Central memory CD4-positive, alpha-beta T cell (primary cell): ENCODE measurements around the gene ACSM6.

Source experiments
- DNase-seq: peaks from one replicate; pipeline ENCODE4 v3.0.0; 2022

Gene ACSM6

DNA sequence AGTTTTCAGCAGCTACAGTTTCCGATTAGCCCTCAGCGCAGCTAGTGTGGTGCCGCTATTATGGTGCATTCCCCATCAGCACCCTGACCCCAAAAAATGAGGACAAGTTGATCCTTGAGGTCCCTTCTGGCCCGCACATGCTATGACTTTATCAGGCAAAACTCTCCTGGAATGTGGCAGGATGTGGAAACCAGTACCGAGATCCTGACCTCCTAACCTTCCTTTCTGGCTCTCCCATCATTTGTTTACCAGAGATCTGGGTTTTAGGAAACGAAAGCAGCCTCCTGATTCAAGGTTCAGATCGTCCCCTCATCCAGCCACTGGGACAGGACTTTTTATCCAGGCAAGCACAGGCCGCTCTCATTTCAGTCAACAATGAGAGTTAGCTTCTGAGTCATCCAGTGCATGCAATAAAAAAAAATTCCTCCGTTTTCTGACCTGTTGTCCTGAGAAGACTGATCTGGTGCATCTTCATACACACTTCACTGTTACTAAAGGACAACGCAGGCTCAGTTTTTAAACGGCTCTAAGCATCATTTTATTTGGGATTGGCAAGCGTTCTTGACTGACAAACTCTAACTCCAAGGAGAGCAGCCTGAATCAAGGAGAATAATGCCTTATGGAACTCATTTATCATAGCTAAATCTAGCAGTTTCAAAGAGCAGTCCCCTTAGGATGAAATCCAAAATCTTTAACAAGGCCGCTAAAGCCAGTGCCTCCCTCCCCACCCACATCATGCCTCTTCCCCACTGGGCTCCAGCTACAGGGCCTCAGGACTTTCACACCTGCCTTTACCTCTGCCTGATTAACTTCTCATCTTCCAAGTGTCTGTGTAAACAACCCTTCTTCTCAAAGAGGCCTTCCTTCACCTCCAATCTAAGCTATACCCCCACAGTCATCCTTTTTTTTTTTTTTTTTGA is 79.6 kb downstream of the ACSM6 start:
- DNase-seq = no peak

DNA sequence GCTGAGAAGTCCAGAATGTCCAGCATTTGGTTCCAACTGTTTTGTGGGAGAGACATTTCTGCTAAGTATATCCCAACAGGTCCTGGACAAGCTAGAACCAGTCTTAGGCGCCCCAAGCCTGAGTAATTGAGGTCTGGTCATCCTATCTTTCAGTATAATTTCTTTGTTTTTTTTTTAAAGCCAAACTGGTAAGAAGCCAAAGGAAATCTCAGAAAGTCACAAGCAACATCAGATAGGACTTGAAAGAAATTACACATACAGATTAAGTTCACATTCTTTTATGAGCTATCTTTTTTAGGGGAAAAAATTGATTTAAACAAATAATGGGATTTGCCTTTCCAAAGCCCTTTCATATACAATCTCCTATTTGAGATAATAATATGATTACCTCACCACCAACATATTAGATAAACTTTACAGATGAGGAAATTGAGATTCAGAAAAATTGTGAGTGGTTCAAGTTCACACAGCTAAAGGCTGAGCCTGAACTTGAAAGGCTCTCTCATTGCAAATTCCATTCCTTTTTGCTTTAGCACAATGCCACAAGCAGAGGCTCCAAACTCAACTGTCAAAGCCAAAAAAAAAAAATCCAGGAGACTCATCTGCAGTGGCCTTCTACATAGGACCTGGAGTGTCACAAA is 81.8 kb downstream of the ACSM6 start:
- DNase-seq = no peak

DNA sequence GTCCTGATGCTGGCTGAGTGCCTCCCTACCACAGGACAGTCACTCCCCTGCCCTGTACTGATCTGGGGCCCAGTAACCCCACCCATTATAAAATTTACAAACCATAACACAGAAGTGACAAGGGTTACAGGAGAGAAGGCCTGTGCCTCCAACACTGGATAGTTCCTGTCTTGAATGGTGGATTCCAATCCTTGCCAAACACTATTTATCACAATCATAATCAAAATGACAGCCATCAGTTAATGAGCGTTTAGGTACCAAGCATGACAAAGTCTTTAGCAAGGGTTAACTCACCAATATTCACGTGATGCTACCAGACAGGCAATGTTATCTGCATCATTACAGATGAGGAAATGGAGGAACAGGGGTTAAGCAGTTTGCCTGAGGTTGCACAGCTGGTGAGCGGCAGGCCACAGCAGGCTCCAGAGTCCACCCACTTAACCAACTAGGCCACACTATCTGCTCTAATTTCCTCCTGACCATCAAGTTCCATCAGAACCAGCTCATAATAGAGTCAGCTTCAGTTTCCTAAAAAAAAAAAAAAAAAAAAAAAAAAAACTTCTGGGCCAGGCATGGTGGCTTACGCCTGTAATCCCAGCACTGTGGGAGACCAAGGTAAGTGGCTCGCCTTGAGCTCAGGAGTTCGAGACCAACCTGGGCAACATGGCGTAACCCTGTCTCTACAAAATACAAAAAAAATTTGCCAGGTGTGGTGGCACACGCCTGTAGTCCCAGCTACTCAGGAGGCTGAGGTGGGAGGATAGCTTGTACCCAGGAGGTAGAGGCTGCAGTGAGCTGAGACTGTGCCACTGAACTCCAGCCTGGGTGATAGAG is 82.5 kb downstream of the ACSM6 start:
- no peak for DNase-seq

DNA sequence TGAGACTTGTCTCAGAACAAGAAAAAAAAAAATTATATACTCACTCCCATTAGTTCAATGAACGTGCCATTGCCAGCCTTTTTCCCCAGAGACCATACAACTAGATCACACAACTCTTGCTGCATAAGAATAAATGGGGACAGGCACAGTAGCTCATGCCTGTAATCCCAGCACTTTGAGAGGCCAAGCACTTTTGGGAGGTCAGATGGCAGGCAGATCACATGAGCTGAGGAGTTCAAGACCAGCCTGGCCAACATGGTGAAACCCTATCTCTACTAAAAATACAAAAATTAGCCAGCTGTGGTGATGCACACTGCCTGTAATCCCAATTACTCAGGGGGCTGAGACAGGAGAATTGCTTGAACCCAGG is 83.1 kb downstream of the ACSM6 start:
- no peak for DNase-seq

DNA sequence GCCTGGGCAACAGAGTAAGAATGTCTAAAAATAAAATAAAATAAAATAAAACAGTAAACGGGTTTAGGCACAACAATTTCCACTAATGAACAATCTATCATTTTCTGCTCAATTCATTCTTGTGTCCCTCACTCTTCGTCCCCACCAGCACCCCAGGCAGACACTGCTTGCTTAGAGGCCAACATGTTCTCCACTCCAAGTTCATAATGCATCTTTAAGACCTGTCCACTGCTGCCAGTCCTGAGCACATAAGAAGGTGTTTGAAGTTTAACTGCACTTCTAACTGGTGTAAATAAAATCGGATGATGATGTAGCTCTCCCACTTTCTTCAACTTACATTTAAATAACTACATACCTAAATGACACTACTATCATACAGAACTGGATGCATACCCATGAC is 83.6 kb downstream of the ACSM6 start:
- DNase-seq = no peak
